GM21423 (cell line): ENCODE data around the gene C8B.

Source experiments
- ATAC-seq: cut with Tn5 transposase; IDR thresholded peaks from one replicate; pipeline ENCODE4 v1.9.1; 2021; ENCODE audit warnings: mild to moderate bottlenecking, moderate library complexity; ENCODE audit not compliant: unreplicated experiment

Gene C8B

GRCh38 chr1:56934430-56935060, 31.3 kb downstream of the C8B start:
- no peak for ATAC-seq

GRCh38 chr1:56933606-56934005, 32.2 kb downstream of the C8B start:
- ATAC-seq = no peak

- no peak for ATAC-seq
Measured at GRCh38 chr1:56933161-56933560, 32.7 kb downstream of the C8B start.

- ATAC-seq = no peak
Measured at GRCh38 chr1:56931686-56932085, 34.1 kb downstream of the C8B start.

- ATAC-seq = no peak
Measured at GRCh38 chr1:56931211-56931610, 34.6 kb downstream of the C8B start.

- ATAC-seq = no peak
Measured at GRCh38 chr1:56929492-56929891, 36.3 kb downstream of the C8B start.

- no peak for ATAC-seq
Measured at GRCh38 chr1:56927986-56928385, 37.8 kb downstream of the C8B start.

GRCh38 chr1:56927171-56927570, 38.6 kb downstream of the C8B start:
- no peak for ATAC-seq

- no peak for ATAC-seq
Measured at GRCh38 chr1:56925193-56925592, 40.6 kb downstream of the C8B start.

GRCh38 chr1:56924116-56924515, 41.7 kb downstream of the C8B start:
- ATAC-seq = no peak

- ATAC-seq = no peak
Measured at GRCh38 chr1:56923201-56923600, 42.6 kb downstream of the C8B start.

GRCh38 chr1:56922507-56922906, 43.3 kb downstream of the C8B start:
- ATAC-seq = no peak

- ATAC-seq = no peak
Measured at GRCh38 chr1:56922070-56922469, 43.7 kb downstream of the C8B start.

- no peak for ATAC-seq
Measured at GRCh38 chr1:56921479-56921878, 44.3 kb downstream of the C8B start.

- no peak for ATAC-seq
Measured at GRCh38 chr1:56920591-56921001, 45.2 kb downstream of the C8B start.

GRCh38 chr1:56917356-56917755, 48.5 kb downstream of the C8B start:
- ATAC-seq = no peak

- no peak for ATAC-seq
Measured at GRCh38 chr1:56916630-56917029, 49.2 kb downstream of the C8B start.

- no peak for ATAC-seq
Measured at GRCh38 chr1:56915960-56916359, 49.9 kb downstream of the C8B start.

GRCh38 chr1:56912325-56912724, 53.5 kb downstream of the C8B start:
- ATAC-seq = no peak

GRCh38 chr1:56911098-56911938, 54.5 kb downstream of the C8B start:
- no peak for ATAC-seq

- no peak for ATAC-seq
Measured at GRCh38 chr1:56910441-56910985, 55.3 kb downstream of the C8B start.

- ATAC-seq = no peak
Measured at GRCh38 chr1:56908619-56909221, 57.1 kb downstream of the C8B start.
